ENCODE data around the gene NME4.

DNA sequence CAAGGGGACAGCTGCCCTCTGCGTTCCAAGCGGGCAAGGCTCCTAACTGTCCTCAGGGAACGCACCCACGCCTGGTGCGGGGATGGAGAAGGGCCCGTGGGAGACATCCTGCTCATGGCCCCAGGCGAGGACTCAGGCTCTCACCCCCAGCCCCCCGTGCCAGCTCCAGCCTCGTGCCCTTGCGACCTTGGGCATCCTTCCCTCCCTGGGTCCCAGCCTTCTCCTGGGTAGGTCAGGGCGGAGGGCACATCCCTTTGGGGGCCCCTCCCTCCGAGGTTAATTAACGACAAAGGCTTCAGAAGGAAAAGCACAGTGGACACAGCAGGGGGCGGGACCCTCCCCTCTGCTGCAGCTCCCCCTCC is 18.2 kb upstream of the NME4 start:
- TF ChIP-seq, protein P1, sequence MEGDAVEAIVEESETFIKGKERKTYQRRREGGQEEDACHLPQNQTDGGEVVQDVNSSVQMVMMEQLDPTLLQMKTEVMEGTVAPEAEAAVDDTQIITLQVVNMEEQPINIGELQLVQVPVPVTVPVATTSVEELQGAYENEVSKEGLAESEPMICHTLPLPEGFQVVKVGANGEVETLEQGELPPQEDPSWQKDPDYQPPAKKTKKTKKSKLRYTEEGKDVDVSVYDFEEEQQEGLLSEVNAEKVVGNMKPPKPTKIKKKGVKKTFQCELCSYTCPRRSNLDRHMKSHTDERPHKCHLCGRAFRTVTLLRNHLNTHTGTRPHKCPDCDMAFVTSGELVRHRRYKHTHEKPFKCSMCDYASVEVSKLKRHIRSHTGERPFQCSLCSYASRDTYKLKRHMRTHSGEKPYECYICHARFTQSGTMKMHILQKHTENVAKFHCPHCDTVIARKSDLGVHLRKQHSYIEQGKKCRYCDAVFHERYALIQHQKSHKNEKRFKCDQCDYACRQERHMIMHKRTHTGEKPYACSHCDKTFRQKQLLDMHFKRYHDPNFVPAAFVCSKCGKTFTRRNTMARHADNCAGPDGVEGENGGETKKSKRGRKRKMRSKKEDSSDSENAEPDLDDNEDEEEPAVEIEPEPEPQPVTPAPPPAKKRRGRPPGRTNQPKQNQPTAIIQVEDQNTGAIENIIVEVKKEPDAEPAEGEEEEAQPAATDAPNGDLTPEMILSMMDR (conservative IDR thresholded peaks at IDR 0.05 in 1 of 2, IDR thresholded peaks at IDR 0.05 in 1 of 2; ENCODE audit: extremely low read depth in 1 of 2, insufficient read depth in 1 of 2, low read depth in 1 of 2, low read length in 2 of 2) = no peak
- TF ChIP-seq EZH2 (IDR thresholded peaks at IDR 0.05; ENCODE audit: borderline replicate concordance, low read length) = no peak

Data from mammary epithelial cell (primary cell).